IPS-NIHi7 (cell line): ENCODE data around the gene TPPP.

Experiments used
- DNase-seq: peaks from one replicate; pipeline ENCODE4 v3.0.0; 2012; ENCODE audit warnings: mixed read lengths; ENCODE audit errors: extremely low spot score

TPPP gene

GRCh38 chr5:665541-665955, 27.6 kb downstream of the TPPP start:
- peak; percentile 72 for DNase-seq

- no peak for DNase-seq
Measured at GRCh38 chr5:664994-665360, 28.2 kb downstream of the TPPP start.

GRCh38 chr5:664343-664993, 28.7 kb downstream of the TPPP start:
- no peak for DNase-seq

GRCh38 chr5:663436-664342, 29.5 kb downstream of the TPPP start:
- DNase-seq: no peak

GRCh38 chr5:662751-663435, 30.3 kb downstream of the TPPP start:
- DNase-seq: no peak

- DNase-seq: no peak
Measured at GRCh38 chr5:661891-662750, 31.0 kb downstream of the TPPP start.

GRCh38 chr5:660491-661030, 32.6 kb downstream of the TPPP start:
- no peak for DNase-seq

- DNase-seq: no peak
Measured at GRCh38 chr5:659496-660263, 33.5 kb downstream of the TPPP start.

- DNase-seq: no peak
Measured at GRCh38 chr5:658103-658502, 35.0 kb downstream of the TPPP start.

- no peak for DNase-seq
Measured at GRCh38 chr5:657570-657969, 35.6 kb downstream of the TPPP start.

GRCh38 chr5:655406-655805, 37.7 kb downstream of the TPPP start:
- DNase-seq: no peak

- DNase-seq: no peak
Measured at GRCh38 chr5:654071-654778, 38.9 kb downstream of the TPPP start.

GRCh38 chr5:652773-653350, 40.3 kb downstream of the TPPP start:
- no peak for DNase-seq

GRCh38 chr5:652023-652515, 41.1 kb downstream of the TPPP start:
- DNase-seq: no peak

- DNase-seq: no peak
Measured at GRCh38 chr5:651296-652022, 41.7 kb downstream of the TPPP start.

- no peak for DNase-seq
Measured at GRCh38 chr5:647727-648126, 45.4 kb downstream of the TPPP start.

GRCh38 chr5:647311-647710, 45.8 kb downstream of the TPPP start:
- no peak for DNase-seq

- no peak for DNase-seq
Measured at GRCh38 chr5:646396-647201, 46.6 kb downstream of the TPPP start.
